ENCODE measurements around the gene CDC6. TPM values are rescaled to one million over a fixed set of nuclear protein-coding genes. Genes with fewer than 3 reads are reported as not detected.

The CDC6 gene
- total and polyA plus RNA-seq, 2 of the 8 experiments (the other 6 are each of a cell fraction or from before 2014, with no cell fraction given), result 50.5 to 140 TPM

- no peak for DNase-seq (ENCODE audit: low read depth in 1 of 2, low spot score in 2 of 2)
- Histone ChIP-seq H3K9ac (replicated peaks in 1 of 4; ENCODE audit: extremely low read depth in 1 of 4, low read depth in 3 of 4, low read length in 3 of 4) (no peak overlapping the region), H2BK15ac (ENCODE audit: low read length) (no peak overlapping the region), H2AFZ (ENCODE audit: low read length) (no peak overlapping the region), H3K4me2 (ENCODE audit: insufficient read depth in 1 of 2, low read depth in 2 of 2, low read length in 2 of 2) (no peak overlapping the region), H2BK5ac (ENCODE audit: low read depth, low read length) (no peak overlapping the region), H4K5ac (ENCODE audit: insufficient read length, low read depth, low read length) (no peak overlapping the region), H3K4me3 (ENCODE audit: extremely low read depth in 1 of 4, insufficient read depth in 2 of 4, low read depth in 3 of 4, low read length in 4 of 4) (no peak overlapping the region), H3K4ac (replicated peaks; ENCODE audit: insufficient read length, low read depth, low read length) (no peak overlapping the region), H3K79me2 (ENCODE audit: control insufficient read depth in 1 of 2, insufficient read depth in 2 of 2, low read length in 2 of 2) (peaks cover 0 to 10% of the 10 kb centered on the region in 2 experiments; a peak in 2 of 4 replicates), H4K91ac (replicated peaks; ENCODE audit: insufficient read length, low read length) (no peak overlapping the region), H2AK5ac (ENCODE audit: low read depth, low read length) (no peak overlapping the region), H3K23me2 (ENCODE audit: low read depth, low read length) (peaks cover 18% of the 10 kb centered on the region), H3K4me1 (replicated peaks in 1 of 4; ENCODE audit: control insufficient read depth in 3 of 4, insufficient read depth in 4 of 4, low read length in 3 of 4) (peaks cover 0 to 35% (median 23%) of the 10 kb centered on the region in 4 experiments; a peak in 6 of 7 replicates), H3K79me1 (ENCODE audit: low read depth, low read length) (peaks cover 4% of the 10 kb centered on the region), H3K23ac (ENCODE audit: insufficient read length) (no peak overlapping the region), H2BK120ac (replicated peaks; ENCODE audit: low read depth, low read length) (no peak overlapping the region), H4K8ac (ENCODE audit: extremely low read depth, insufficient read depth, low read length) (no peak overlapping the region), H3K18ac (ENCODE audit: extremely low read depth, low read length) (no peak overlapping the region), H3K14ac (ENCODE audit: insufficient read length) (no peak overlapping the region), H3K9me3 (ENCODE audit: insufficient read depth in 2 of 2, low read depth in 1 of 2, low read length in 1 of 2) (no peaks in the 10 kb centered on the region), H3K27ac (ENCODE audit: low read depth, low read length) (no peak overlapping the region), H3K36me3 (ENCODE audit: control insufficient read depth in 2 of 4, insufficient read depth in 4 of 4, low read length in 3 of 4) (no peaks in the 10 kb centered on the region), H2BK12ac (ENCODE audit: low read depth, low read length) (no peak overlapping the region), H3K56ac (replicated peaks; ENCODE audit: insufficient read length, low read depth, low read length) (no peak overlapping the region), H2BK20ac (ENCODE audit: low read length) (no peak overlapping the region), H3K27me3 (replicated peaks in 1 of 4; ENCODE audit: control insufficient read depth in 3 of 4, extremely low read depth in 1 of 4, insufficient read depth in 3 of 4, low read length in 3 of 4) (peaks cover 0 to 30% (median 16%) of the 10 kb centered on the region in 4 experiments; a peak in 5 of 7 replicates), H4K20me1 (replicated peaks in 1 of 2; ENCODE audit: control insufficient read depth in 1 of 2, insufficient read depth in 2 of 2, low read length in 2 of 2) (peaks cover 6 to 14% of the 10 kb centered on the region in 2 experiments)
- TF ChIP-seq BCL11A (IDR thresholded peaks at IDR 0.05; ENCODE audit: low read depth in 2 of 2, low read length in 2 of 2), result no peak
- TF ChIP-seq KDM1A (IDR thresholded peaks at IDR 0.05; ENCODE audit: borderline replicate concordance, low read length), result 0 out of 2 replicates have a peak, but pooled peaks have one; percentile 47
- CTCF ChIA-PET (ENCODE audit: partially characterized antibody), result interaction anchor here (0.6 to 39.2 kb wide), 7 partner anchors 8 to 101 kb away, joined by 3 to 1198 read pairs (median 4); partner anchors contain the start of genes GJD3 and RARA
- WGBS, 2 experiments (ENCODE audit: extremely low coverage in 1 of 2, insufficient coverage in 1 of 2, insufficient read length in 1 of 2, insufficient replicate concordance in 2 of 2, low coverage in 1 of 2, low lambda C conversion rate in 2 of 2, missing lambda C conversion rate in 1 of 2), result 77% methylated on average over 3 of the region's 3 CpGs; no CpG with 5 or more reads in 1 of the 2 experiments
- FAIRE-seq, result no peak
- POLR2A ChIA-PET (ENCODE audit: partially characterized antibody), result interaction anchor here (0.7 to 30.6 kb wide), 4 partner anchors 19 to 214 kb away, joined by 3 to 570 read pairs (median 272); partner anchors contain the start of genes CDC6, GJD3 and RARA
Observed at GRCh38 chr17:40315206-40315605, 27.5 kb downstream of the CDC6 start.
